Osteocyte (in vitro differentiated cells): ENCODE results near the gene SLC39A11. TPM values are rescaled to one million over a fixed set of nuclear protein-coding genes. Genes with fewer than 3 reads are reported as not detected.

Source experiments
- DNase-seq: peaks from one replicate; pipeline ENCODE4 v3.0.0; 2021; ENCODE audit warnings: mixed read lengths; ENCODE audit not compliant: unreplicated experiment; ENCODE audit errors: extremely low spot score
- H3K27ac Mint-ChIP-seq: one replicate; pipeline ENCODE4 v1.8.0; 2021; ENCODE audit warnings: mild to moderate bottlenecking, mixed read lengths; ENCODE audit not compliant: unreplicated experiment
- H3K27me3 Mint-ChIP-seq: one replicate; pipeline ENCODE4 v1.8.0; 2021; ENCODE audit warnings: mixed read lengths; ENCODE audit not compliant: unreplicated experiment
- H3K36me3 Mint-ChIP-seq: one replicate; pipeline ENCODE4 v1.8.0; 2021; ENCODE audit warnings: mixed read lengths; ENCODE audit not compliant: unreplicated experiment
- H3K4me1 Mint-ChIP-seq: one replicate; pipeline ENCODE4 v1.8.0; 2021; ENCODE audit warnings: mixed read lengths; ENCODE audit not compliant: unreplicated experiment
- H3K4me3 Mint-ChIP-seq: one replicate; pipeline ENCODE4 v1.8.0; 2021; ENCODE audit warnings: mild to moderate bottlenecking, moderate library complexity, mixed read lengths; ENCODE audit not compliant: unreplicated experiment
- H3K9me3 Mint-ChIP-seq: one replicate; pipeline ENCODE4 v1.8.0; 2021; ENCODE audit warnings: mixed read lengths; ENCODE audit not compliant: unreplicated experiment
- total RNA-seq: library from RNA; stranded (reverse); gene quantifications from 2 replicates; pipeline ENCODE4 v1.2.1, GENCODE V29; 2021
- TF ChIP-seq, protein P1 (sequence below): fragments of 200-600 bp; sonication (generic); IDR thresholded peaks from 2 replicates; pipeline ENCODE4 v1.5.0; 2021; ENCODE audit warnings: antibody characterized with exemption, mild to moderate bottlenecking, moderate library complexity

Gene SLC39A11
- total RNA-seq, 1 donor from 2014 or later, result 50.2 TPM

DNA sequence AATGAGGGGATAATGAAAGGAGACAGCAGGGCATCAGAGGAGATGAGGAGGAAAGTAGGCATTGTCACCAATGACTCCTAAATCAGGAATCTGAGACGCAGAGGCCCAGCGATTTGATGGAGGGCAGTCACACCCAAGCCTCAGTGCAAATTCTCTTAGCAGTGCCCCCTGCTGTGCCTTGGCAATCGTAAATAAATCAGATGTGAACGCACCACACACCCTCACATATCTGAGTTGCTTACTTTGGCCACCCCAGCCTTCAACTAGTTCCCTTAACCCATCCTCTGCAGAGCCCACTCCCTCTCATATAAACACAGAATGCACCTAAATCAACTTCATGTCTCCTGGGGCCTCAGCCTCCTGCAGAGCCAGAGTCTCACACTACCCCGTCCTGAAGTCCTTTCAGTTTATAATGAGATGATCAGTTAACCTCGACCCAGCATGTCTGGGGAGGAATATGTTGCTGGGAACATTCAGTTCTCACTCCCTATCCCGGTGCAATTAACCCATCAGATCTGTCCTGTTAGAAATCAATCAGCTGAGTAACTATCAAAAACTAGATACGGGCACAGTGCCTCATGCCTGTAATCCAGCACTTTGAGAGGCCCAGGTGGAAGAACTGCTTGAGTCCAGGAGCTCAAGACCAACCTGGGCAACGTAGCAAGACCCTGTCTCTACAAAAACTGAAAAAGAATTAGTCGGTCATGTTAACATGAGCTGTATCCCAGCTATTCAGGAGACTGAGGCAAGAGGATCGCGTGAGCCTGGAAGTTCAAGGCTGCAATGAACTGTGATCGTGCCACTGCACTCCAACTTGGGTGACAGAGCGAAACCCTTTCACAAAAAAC, 78.4 kb downstream of the SLC39A11 start:
- Mint-ChIP-seq H3K9me3 (peaks cover 6% of the 10 kb centered on the region), H3K36me3 (peaks cover 4% of the 10 kb centered on the region), H3K27ac (peak overlapping the region; percentile 86), H3K4me1 (peaks cover 69% of the 10 kb centered on the region), H3K27me3 (no peaks in the 10 kb centered on the region), H3K4me3 (peak overlapping the region; percentile 41)
- TF ChIP-seq, protein P1, sequence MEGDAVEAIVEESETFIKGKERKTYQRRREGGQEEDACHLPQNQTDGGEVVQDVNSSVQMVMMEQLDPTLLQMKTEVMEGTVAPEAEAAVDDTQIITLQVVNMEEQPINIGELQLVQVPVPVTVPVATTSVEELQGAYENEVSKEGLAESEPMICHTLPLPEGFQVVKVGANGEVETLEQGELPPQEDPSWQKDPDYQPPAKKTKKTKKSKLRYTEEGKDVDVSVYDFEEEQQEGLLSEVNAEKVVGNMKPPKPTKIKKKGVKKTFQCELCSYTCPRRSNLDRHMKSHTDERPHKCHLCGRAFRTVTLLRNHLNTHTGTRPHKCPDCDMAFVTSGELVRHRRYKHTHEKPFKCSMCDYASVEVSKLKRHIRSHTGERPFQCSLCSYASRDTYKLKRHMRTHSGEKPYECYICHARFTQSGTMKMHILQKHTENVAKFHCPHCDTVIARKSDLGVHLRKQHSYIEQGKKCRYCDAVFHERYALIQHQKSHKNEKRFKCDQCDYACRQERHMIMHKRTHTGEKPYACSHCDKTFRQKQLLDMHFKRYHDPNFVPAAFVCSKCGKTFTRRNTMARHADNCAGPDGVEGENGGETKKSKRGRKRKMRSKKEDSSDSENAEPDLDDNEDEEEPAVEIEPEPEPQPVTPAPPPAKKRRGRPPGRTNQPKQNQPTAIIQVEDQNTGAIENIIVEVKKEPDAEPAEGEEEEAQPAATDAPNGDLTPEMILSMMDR, result no peak
- DNase-seq, result peak; percentile 86

DNA sequence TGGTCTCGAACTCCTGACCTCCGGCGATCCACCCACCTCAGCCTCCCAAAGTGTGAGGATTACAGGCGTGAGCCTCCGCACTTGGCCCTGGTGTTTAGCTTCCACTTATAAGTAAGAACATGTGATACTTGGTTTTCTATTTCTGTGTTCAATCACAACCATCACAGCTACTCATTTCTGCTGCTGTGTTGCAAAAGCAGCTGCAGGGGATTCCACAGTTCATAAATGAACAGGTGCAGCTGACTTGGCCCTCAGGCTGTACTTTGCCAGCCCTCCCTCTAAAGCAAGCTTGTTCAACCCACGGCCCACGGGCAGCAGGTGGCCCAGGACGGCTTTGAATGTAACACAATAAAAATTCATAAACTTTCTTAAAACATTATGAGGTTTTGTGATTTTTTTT, 79.2 kb downstream of the SLC39A11 start:
- DNase-seq, result no peak
- peak overlapping the region; percentile 86 for H3K27ac Mint-ChIP-seq
- H3K9me3 Mint-ChIP-seq, result no peaks in the 10 kb centered on the region
- TF ChIP-seq, protein P1, result no peak
- H3K27me3 Mint-ChIP-seq, result no peaks in the 10 kb centered on the region
- no peaks in the 10 kb centered on the region for H3K36me3 Mint-ChIP-seq
- H3K4me3 Mint-ChIP-seq, result peak overlapping the region; percentile 41
- peaks cover 68% of the 10 kb centered on the region for H3K4me1 Mint-ChIP-seq

DNA sequence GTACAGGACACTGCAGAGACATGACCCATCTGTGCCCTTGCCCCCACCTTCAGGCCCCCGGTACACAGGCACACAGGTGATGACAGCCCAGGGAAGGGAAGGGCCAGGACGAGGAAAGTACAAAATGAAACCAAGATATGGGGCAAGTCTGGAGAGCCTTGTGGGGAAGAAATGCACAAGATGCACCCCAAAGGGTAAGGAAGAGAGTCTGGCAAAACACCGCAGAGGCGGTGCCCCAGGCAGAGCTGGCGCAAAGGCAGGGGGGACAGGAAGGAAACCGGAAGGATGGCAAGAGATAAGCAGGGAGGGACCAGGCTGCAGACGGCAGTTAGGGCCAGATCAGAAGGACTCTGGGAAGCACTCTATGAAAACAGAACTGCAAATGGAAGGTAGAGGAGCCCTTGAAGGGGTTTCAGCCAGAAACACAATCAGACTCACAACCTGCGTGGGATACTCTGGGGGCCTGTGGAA, 81.4 kb downstream of the SLC39A11 start:
- H3K4me3 Mint-ChIP-seq, result no peak overlapping the region
- TF ChIP-seq, protein P1, result no peak
- H3K36me3 Mint-ChIP-seq, result no peaks in the 10 kb centered on the region
- no peaks in the 10 kb centered on the region for H3K27me3 Mint-ChIP-seq
- DNase-seq, result no peak
- peaks cover 76% of the 10 kb centered on the region for H3K4me1 Mint-ChIP-seq
- peak overlapping the region; percentile 84 for H3K27ac Mint-ChIP-seq
- H3K9me3 Mint-ChIP-seq, result no peaks in the 10 kb centered on the region

DNA sequence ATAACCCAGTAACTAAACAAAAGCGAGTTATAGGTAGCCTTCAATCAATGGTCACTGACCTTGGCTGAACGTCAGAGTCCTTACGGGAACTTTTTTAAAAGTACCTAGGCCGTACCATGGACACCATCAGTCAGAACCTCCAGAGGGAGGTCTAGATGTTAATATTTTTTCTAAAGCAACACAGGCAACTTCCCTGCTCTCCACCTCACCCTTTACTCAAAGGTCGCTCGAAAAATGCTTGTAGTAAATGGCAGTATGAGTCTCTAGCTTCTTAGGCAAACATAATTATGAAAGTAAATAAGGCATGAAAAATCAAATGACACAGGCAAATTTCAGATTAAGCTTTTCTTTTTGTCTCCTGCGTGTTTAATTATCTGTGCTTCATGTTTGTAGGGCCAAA, 82.1 kb downstream of the SLC39A11 start:
- H3K9me3 Mint-ChIP-seq, result no peaks in the 10 kb centered on the region
- H3K36me3 Mint-ChIP-seq, result no peaks in the 10 kb centered on the region
- peak overlapping the region; percentile 84 for H3K27ac Mint-ChIP-seq
- TF ChIP-seq, protein P1, result no peak
- no peaks in the 10 kb centered on the region for H3K27me3 Mint-ChIP-seq
- H3K4me1 Mint-ChIP-seq, result peaks cover 74% of the 10 kb centered on the region
- no peak overlapping the region for H3K4me3 Mint-ChIP-seq
- DNase-seq, result no peak

DNA sequence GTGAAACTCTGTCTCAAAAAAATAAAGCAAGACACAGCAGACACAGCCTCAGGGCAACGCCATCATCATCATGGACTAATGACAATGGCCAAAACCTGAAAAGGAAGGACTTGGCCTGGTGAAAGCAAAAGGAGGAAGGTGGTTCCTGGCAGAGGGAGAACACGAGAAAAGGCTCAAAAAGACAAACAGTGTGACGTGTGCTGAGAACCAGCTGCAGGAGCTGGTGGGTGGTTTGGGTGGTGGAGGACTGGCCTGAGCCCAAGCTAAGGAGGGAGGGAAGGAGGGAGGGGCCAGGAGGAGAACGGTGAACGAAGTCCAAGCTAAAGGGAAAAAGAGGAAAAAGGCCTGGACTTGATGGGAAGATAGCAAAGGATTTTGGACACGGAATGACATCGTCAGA, 85.1 kb downstream of the SLC39A11 start:
- peaks cover 50% of the 10 kb centered on the region for H3K4me1 Mint-ChIP-seq
- H3K27ac Mint-ChIP-seq, result peak overlapping the region; percentile 88
- no peaks in the 10 kb centered on the region for H3K9me3 Mint-ChIP-seq
- H3K4me3 Mint-ChIP-seq, result peak overlapping the region; percentile 1
- no peaks in the 10 kb centered on the region for H3K27me3 Mint-ChIP-seq
- peaks cover 6% of the 10 kb centered on the region for H3K36me3 Mint-ChIP-seq
- DNase-seq, result no peak
- TF ChIP-seq, protein P1, result no peak
